OCI-M1 (cell line): ENCODE results near the gene IQCF5.
A peak's percentile ranks its signal among the peaks of the same experiment; 100 is the strongest.
"Not testable (repeated sequence)": the region's sequence is repeated elsewhere in the genome, so short reads cannot be mapped to it uniquely, and the experiment has no call there.

ENCODE experiments used
- DNase-seq: peaks from one replicate; lab custom pipeline; 2025; lab: John Stamatoyannopoulos, UW

Gene IQCF5

GRCh38 chr3:51875501-51875900 is at the start of gene IQCF5:
Gene IQCF5, minus strand, starts transcription at chr3:51875601. Its CDS starts 70 bp downstream, at chr3:51875531.
- DNase-seq, result no peak

DNA sequence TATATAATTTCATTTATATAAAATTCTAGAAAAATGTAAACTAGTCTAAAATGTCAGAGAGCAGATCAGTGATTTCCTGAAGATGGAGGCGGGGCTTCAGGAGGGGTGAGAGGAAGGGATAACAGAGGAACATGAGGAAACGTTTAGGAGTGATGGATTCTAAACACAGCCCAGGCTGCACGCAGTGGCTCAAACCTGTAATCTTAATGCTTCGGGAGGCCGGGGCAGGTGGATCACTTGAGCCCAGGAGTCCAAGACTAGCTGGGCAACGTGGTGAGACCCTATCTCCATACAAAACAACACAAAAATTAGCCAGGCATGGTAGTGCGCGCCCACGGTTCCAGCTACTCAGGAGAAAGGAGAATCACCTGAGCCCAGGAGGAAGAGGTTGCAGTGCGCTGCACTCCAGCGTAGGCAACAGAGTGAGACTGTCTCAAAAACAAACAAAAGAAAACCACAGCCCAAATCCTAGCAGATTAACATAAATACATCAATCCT is 45.7 kb upstream of the IQCF5 start:
- no peak for DNase-seq

DNA sequence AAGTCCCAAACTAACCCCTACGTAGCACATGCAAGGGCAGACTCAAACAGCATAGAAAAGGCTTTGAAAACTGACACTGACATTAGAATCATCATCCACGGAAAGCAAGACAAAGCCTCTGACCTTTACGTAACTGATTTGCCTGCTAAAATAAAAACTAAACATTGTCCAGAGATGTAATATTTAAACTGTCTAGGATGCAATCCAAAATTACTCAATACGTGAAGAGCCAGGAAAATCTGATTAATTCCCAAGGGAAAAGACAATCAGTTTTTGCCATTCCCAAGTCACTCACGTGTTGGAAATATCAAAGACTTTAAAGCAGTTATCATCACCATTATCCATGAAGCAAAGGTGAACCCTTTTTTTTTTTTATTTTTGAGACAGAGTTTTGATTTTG is 41.0 kb upstream of the IQCF5 start:
- DNase-seq, result no peak

DNA sequence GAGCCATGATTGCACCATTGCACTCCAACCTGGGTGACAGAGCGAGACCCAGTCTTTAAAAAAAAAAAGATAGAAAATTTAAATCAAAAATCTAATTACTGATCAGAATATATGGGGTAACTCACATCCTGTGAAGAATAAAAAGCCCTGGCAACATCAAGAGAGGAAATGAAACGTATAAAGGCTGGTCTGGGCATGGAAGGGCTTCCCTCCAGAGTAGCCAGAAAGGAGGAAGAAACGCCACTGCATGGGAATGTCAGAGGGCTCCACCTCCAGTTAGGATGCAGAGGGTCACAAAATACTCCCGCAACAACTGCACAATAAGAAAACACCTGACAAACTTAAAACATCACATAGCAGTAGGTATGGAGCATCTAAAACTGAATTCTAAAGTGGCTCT is 32.6 kb upstream of the IQCF5 start:
- no peak for DNase-seq

DNA sequence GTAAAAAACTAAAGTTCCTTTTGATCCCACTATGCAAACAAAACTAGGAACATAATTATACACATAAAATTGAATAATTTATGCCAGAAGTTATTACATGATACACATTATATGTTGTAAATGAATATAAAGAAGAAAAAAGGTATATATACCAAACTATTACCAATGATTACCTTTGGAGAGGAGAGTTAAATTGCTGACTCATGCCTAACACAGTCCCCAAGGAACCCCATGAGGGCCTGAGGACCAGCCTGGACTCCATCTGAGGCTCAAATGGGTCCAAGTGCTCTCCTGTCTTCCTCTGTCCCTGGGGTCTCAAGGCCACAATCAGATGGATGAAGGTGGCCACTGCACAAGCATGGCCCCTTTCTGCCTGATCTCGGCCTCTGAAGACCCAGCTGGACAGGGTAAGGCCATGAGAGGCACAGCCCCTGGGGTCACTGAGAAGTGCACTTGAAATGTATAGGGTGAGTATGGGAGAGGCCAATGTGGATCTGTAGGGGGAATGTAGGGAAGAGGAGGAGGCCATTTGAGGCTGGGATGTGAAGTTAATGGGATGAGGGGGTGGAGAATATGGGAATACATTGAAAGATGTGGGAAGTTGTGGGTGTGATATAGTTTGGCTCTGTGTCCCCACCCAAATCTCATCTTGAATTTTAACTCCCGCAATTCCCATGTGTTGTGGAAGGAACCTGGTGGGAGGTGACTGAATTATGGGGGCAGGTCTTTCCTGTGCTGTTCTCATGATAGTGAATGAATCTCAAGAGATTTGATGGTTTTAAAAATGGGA is 28.8 kb upstream of the IQCF5 start:
- DNase-seq, result no peak

GRCh38 chr3:51902361-51902760 is 27.0 kb upstream of the IQCF5 start:
- not testable (repeated sequence) for DNase-seq

DNA sequence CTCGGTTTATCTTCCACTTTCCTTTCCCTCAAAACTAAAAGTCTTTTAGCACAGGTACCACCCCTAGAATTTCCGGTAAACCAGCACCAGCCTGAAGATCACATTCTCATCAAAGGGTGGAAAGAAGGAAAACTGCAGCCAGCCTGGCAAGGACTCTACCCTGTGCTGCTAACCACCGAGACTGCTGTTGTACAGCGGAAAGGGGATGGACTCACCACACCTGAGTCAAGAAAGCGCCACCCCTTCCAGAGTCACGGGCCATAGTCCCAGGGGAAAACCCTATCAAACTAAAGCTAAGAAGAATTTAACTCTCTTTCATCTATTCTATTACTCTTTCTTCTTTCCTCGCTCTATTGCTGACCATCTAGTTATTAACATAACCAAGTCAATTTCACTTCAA is 24.6 kb upstream of the IQCF5 start:
- not testable (repeated sequence) for DNase-seq

- no peak for DNase-seq
Measured at GRCh38 chr3:51897391-51897790, 22.0 kb upstream of the IQCF5 start.

GRCh38 chr3:51896607-51897305 is 21.4 kb upstream of the IQCF5 start:
- DNase-seq, result no peak

- no peak for DNase-seq
Measured at GRCh38 chr3:51894939-51895338, 19.5 kb upstream of the IQCF5 start.

GRCh38 chr3:51894391-51894790 is 19.0 kb upstream of the IQCF5 start:
- no peak for DNase-seq

GRCh38 chr3:51891242-51892039 is 16.0 kb upstream of the IQCF5 start:
- no peak for DNase-seq

GRCh38 chr3:51888463-51889105 is 13.2 kb upstream of the IQCF5 start:
- no peak for DNase-seq

- no peak for DNase-seq
Measured at GRCh38 chr3:51887620-51888019, 12.2 kb upstream of the IQCF5 start.

DNA sequence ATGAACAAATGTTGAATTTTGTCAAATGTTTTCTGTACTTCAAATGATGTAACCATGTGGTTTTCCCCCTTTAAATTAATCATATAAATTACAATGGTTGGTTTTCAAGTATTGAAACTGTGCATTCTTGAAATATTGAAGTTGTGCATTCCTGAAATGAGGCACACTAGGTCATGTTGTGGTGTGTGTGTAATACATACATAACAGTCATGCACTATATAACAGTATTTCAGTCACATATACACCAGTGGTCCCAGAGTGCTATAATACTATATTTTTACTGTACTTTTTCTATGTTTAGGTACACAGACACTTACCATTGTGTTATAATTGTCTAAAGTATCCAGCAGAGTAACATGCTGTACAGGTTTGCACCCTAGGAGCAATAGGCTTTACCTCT is 11.0 kb upstream of the IQCF5 start:
- DNase-seq, result no peak

- no peak for DNase-seq
Measured at GRCh38 chr3:51879937-51880336, 4.5 kb upstream of the IQCF5 start.

GRCh38 chr3:51876186-51876585 is 785 bp upstream of the IQCF5 start:
- no peak for DNase-seq

GRCh38 chr3:51874889-51875288 is 512 bp downstream of the IQCF5 start:
- peak; percentile 26 for DNase-seq

DNA sequence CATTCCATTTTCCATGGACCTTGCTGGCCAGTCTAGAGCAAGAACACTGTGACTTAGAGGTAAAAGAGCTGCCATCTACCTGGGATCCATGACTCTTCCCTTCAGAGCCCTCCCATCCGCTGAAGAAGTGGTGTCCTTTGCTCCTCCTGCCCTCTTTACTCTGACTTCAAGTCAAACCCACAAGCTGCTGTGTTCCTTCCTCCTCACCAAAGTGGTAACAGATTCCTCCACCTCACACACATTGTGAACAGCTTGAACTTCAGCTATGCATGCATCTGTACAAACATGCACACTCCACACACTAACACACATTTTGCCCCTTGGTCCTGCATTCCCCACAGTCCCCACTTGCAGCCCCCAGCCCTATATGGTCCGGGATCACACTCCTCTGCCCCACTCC is 990 bp downstream of the IQCF5 start:
- no peak for DNase-seq

- no peak for DNase-seq
Measured at GRCh38 chr3:51873876-51874275, 1.5 kb downstream of the IQCF5 start.

DNA sequence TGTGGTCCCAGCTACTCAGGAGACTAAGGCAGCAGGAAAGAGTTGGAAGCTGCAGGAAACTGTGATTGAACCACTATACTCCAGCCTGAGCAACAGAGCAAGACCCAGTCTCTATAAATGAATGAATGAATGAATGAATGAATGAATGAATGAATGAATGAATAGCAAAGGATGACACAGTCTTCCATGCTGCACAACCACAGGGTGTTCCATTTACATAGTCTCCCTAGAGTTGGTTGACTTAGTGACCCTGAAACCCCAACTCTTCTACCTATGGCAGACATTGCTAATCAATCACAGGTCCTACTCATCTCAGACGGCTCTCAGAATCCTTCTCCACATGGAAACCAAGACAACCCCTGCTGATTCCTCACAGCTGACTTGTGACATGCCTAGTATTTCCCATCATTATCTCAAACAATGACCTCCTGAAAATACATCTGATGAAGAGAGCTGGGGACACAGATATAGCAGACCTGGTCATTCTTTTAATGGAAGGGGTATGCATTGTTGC is 2.1 kb downstream of the IQCF5 start:
- DNase-seq, result no peak

DNA sequence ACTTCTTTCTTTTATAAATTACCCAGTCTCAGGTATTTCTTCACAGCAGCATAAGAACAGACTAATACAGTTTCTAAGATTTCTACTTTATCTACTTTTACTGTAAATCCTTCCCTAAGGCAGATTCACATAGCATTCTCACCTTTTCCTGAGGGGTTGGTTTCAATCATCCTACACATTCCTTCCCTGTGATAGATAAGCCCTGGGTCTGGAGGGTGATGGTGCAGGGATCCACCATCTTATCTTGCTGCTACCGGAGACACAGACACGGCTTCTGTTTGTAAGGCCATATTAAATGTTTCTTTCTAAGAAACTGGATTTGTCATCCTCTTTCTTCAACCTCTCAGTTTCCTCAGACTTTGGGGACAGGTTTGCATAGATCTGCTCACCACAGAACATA is 6.1 kb downstream of the IQCF5 start:
- peak; percentile 39 for DNase-seq
